Measurements from ENCODE around the gene PRKAG3. TPM values are rescaled to one million over a fixed set of nuclear protein-coding genes. Genes with fewer than 3 reads are reported as not detected.
A peak's percentile ranks its signal among the peaks of the same experiment; 100 is the strongest.

The PRKAG3 gene
- total and polyA plus RNA-seq, 2 donors (not counting 3 experiments of a cell fraction or from before 2014, with no cell fraction given) = not detected

DNA sequence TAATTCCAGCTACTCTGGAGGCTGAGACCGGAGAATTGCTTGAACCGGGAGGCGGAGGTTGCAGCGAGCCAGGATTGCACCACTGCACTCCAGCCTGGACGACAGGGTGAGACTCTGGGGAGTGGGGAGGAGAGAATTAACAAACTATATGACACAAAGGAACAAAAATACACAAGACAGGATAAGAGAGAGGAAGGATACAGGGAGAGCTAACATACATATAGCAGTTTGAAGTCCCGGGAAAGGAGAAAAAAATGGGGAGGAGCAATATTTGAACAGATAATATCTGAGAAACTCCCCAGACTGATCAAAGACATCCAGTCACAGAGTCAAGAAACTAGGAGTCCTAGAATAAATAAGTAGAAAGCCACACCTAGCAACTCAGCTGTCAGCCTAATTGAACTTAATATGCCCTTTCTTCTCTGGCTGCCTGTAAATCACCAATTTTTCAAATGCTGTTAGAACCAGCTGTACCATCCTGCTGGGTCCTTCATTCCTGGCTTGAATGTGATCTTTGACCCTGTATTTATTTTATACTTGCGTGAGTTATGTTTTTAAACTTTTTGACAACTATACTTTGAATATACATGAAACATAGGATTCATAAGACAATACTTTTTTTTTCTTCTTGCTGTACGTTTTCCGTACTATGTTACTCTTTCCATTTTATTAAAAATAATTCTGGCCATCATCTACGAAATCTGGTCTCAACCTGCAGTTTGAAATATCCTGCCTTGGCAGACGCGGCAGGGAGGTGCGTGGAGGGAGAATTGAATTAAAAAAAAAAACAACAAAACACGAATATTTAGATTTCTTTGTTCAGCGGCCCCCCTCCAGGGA is 50.5 kb downstream of the PRKAG3 start:
- intact Hi-C loops (cut with micrococcal nuclease) = loop anchor here (2.0 kb wide), 1 partner anchor 66 kb away; no protein-coding TSS in a partner anchor
- Histone ChIP-seq H3K4me3 (replicated peaks in 1 of 3; ENCODE audit: insufficient read depth in 1 of 3, low read depth in 1 of 3, low read length in 3 of 3) (peak overlapping the region; percentile 44 to 66 (median 53)), H4K20me1 (replicated peaks; ENCODE audit: control insufficient read depth, extremely low read depth, insufficient read depth, low read length) (no peaks in the 10 kb centered on the region), H3K9ac (replicated peaks; ENCODE audit: extremely low read depth, insufficient read depth, low read length) (peak overlapping the region; percentile 68), H3K36me3 (ENCODE audit: control insufficient read depth in 2 of 2, extremely low read depth in 1 of 2, insufficient read depth in 2 of 2, low read length in 2 of 2) (no peaks in the 10 kb centered on the region), H3K27me3 (ENCODE audit: control insufficient read depth in 2 of 2, insufficient read depth in 2 of 2, low read length in 2 of 2) (no peaks in the 10 kb centered on the region), H3K9me1 (replicated peaks; ENCODE audit: control insufficient read depth, extremely low read depth, insufficient read depth, low read length) (no peaks in the 10 kb centered on the region), H3K79me2 (ENCODE audit: control insufficient read depth, insufficient read depth, low read length) (no peaks in the 10 kb centered on the region), H2AFZ (ENCODE audit: low read depth, low read length) (peak overlapping the region; percentile 84), H3K27ac (ENCODE audit: insufficient read depth, low read depth, low read length) (no peak overlapping the region), H3K4me1 (ENCODE audit: control insufficient read depth, extremely low read depth, insufficient read depth, low read length) (peaks cover 6% of the 10 kb centered on the region), H3K4me2 (ENCODE audit: insufficient read depth, low read length) (peak overlapping the region; percentile 87), H3K9me3 (replicated peaks; ENCODE audit: control insufficient read depth, insufficient read depth, low read length) (no peaks in the 10 kb centered on the region)
- peak; percentile 54 for FAIRE-seq
- ChIA-PET POLR2A (interaction anchor here (0.6 kb wide), 1 partner anchor 340 kb away, joined by 3 read pairs; no protein-coding TSS in a partner anchor), CTCF (interaction anchor here (1.1 to 4.7 kb wide), 5 partner anchors 31 to 70 kb away, joined by 3 to 38 read pairs (median 3); partner anchors contain the start of gene TTLL4)
- DNase-seq (ENCODE audit: low read depth, low spot score) = no peak
- no TSS peak for BruUV-seq (replicated peaks)
- dilution Hi-C loops (cut with MboI; ENCODE audit: extremely low pct_ligation_motif_present, low sequenced_read_pairs) = no loop called here
- TF ChIP-seq, protein P1, sequence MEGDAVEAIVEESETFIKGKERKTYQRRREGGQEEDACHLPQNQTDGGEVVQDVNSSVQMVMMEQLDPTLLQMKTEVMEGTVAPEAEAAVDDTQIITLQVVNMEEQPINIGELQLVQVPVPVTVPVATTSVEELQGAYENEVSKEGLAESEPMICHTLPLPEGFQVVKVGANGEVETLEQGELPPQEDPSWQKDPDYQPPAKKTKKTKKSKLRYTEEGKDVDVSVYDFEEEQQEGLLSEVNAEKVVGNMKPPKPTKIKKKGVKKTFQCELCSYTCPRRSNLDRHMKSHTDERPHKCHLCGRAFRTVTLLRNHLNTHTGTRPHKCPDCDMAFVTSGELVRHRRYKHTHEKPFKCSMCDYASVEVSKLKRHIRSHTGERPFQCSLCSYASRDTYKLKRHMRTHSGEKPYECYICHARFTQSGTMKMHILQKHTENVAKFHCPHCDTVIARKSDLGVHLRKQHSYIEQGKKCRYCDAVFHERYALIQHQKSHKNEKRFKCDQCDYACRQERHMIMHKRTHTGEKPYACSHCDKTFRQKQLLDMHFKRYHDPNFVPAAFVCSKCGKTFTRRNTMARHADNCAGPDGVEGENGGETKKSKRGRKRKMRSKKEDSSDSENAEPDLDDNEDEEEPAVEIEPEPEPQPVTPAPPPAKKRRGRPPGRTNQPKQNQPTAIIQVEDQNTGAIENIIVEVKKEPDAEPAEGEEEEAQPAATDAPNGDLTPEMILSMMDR (IDR thresholded peaks at IDR 0.05; ENCODE audit: extremely low read depth in 1 of 2, insufficient read depth in 1 of 2, low read depth in 1 of 2, low read length in 2 of 2) = no peak
- TF ChIP-seq MYC (IDR thresholded peaks at IDR 0.05; ENCODE audit: low read depth, low read length) (no peak), POLR2A (IDR thresholded peaks at IDR 0.05; ENCODE audit: low read depth, low read length) (no peak), POLR2AphosphoS5 (IDR thresholded peaks at IDR 0.05; ENCODE audit: insufficient read depth, low read depth, low read length) (no peak), GATA2 (IDR thresholded peaks at IDR 0.05; ENCODE audit: insufficient read depth, insufficient read length, low read depth, low read length) (no peak), FOS (IDR thresholded peaks at IDR 0.05; ENCODE audit: borderline replicate concordance, insufficient read depth, low read length) (no peak), JUN (IDR thresholded peaks at IDR 0.05; ENCODE audit: borderline replicate concordance, insufficient read depth, insufficient read length, low read depth) (no peak), EZH2 (IDR thresholded peaks at IDR 0.05; ENCODE audit: borderline replicate concordance, low read depth, low read length, severe bottlenecking) (no peak)
- TF ChIP-seq, protein P2, sequence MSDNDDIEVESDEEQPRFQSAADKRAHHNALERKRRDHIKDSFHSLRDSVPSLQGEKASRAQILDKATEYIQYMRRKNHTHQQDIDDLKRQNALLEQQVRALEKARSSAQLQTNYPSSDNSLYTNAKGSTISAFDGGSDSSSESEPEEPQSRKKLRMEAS (IDR thresholded peaks at IDR 0.05; ENCODE audit: insufficient read depth, insufficient read length) = no peak

All from endothelial cell of umbilical vein (primary cell).